Hematopoietic multipotent progenitor cell treated with erythropoietin and hydrocortisone succinate and interleukin-3 and kit ligand, for 8 days (in vitro differentiated cells): Measurements from ENCODE around the gene PRKD1.
A peak's percentile ranks its signal among the peaks of the same experiment; 100 is the strongest.

Experiments
- DNase-seq: peaks from one replicate; pipeline ENCODE4 v3.0.0-alpha.2; 2015

PRKD1 gene

DNA sequence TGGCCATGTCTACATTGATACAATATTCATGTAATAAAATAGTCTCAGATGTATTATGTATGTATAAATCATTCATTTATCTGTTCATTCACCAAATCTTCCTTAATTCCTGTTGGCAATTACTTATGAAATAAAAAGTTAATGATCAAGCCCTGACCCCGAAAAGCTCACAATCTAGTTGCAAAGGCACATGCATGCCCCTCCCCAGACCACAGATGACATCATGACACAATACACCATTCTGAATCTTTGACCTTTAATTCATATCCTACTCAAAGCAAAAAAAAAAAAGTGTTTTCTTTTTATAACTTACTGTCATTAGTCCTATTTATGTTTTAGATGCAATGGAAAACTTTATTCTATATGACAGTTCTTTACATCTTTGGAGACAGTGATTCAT is 346.9 kb downstream of the PRKD1 start:
- DNase-seq = no peak

DNA sequence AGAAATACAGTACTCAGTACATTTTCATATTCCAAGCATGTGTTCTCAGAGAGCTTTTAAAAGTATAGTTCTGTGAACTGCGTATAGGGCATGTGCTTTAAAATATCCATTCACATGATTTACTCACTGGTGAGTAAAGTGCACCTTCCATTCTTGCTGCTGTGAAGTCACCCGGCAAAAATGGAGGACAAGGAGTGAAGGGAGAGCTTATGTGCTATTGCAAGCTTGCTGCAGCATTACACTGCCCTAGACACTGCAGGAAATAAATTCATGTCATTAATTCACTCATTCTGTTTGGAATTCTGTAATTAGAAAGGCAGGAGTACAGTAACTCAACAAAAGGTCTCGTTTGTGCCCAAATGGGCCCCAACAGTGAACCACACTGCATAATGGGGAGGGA is 347.8 kb downstream of the PRKD1 start:
- DNase-seq = no peak

DNA sequence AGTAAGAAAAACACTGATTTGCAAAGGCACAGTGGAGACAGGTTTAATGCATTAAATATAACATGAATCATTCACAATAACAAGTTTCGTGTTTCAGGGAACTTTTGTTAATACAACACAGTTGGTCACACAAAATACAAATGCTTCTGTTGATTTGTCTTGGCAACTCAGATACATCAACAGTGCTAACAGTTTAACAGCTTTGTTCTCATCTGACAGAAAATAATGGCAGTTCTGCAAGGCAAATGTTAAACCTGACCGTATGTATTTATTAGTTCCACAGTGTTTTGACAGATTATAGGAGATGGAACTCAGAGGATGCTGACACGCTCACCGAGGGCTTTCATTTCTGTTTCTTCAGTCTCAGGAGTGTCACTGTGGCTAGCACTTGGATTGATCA is 350.7 kb downstream of the PRKD1 start:
- DNase-seq = no peak

DNA sequence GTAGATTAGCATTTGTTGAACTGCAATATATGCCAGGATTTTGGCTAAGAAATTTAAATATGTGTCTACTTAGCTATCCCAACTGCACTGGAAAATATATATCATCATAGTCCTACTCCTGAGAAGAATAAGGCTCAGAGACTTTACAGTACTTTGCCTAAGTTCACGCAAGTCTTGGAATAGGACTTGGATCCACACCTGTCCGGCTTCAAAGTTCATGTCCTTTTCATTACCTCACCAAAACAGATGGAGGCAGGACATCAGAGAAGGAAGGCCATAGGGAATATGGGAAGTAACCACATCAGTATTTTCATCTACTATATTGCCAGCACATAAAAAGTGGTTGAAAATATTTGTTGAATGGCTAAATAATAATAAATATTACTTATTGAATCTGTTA is 358.5 kb downstream of the PRKD1 start:
- DNase-seq = no peak

DNA sequence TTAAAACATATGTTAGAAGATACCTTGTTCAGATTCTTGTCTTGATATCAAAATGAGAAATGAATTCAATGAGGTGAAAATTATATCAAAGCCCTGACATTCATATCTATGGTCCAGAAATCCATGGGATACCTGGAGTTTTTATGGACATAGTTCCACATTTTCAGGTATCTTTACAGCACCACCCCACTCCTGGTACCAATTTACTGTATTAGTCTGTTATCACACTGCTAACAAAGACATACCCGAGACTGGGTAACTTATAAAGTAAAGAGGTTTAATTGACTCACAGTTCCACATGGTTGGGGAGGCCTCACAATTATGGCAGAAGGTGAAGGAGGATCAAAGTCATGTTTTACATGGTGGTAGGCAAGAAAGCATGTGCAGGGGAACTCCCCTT is 361.5 kb downstream of the PRKD1 start:
- no peak for DNase-seq

DNA sequence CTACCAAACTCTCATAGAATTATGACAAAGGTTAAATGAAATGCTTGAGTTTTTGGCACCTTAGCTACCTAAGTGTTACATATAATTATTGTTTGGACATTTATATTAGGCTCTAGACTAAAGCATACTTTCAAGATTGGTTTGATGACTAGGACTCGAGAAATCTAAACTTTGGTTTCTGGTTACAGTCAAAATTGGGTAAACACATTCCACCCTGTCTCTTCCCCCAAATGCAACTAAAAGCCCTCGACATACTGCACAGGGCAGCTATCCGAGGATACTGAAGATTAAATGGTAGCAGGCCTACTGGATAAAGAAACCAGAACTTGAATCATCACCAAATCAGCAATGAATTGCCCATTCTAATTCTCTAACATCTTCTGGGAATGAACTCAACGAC is 369.1 kb downstream of the PRKD1 start:
- no peak for DNase-seq

DNA sequence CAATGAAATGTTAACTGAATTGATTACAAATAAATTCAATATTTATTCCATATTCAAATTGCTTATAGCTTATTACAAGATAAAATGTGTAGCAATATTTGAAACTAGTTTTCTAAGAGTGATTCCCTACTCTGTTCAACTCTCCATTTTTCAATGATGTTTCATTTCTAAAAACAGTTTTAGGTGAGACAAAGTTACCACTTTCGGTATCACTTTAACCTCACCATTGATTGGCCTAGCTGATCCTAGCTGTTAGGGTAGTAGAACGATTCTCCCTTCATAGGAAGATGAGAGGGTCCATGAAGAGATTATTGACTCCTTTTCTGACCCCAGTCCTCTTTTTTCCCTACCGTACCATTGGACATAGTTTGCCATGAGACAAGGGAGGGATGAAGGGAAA is 373.3 kb downstream of the PRKD1 start:
- no peak for DNase-seq

DNA sequence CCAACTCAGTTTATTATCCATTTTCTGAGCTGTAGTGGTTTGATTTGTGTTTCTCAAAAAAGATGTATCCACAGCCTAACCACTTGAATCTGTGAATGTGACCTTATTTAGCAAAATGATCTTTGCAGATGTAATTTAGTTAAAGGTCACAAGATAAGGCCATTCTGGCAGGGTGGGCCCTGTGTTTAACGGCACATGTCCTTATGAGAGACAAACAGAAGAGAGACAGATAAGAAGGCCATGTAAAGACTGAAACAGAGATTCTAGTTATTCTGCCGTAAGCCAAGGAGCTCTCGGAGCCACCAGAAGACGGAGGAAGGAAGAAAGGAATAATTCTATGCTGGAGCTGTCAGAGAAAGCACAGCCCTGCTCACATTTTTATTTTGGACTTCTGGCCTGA is 374.2 kb downstream of the PRKD1 start:
- no peak for DNase-seq

DNA sequence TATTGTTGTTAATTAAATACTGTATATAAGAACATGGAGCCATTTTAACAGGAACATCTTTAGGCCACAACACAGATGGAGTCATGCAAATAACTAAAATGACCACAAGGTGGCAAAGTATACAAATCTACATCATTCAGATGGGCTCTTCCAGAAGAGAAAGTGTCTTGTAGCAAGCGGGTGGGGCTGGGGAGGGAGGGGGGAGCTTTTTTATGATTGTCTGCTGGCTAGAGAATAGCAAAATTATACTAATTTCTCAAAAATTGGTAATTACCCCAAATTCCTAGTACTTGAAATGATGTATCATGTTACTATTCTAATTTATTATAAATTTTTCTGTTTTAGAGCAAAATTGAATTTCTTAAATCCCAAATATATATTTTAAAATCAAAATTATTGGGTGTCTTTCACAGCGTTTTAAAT is 378.7 kb downstream of the PRKD1 start:
- DNase-seq = peak; percentile 71

DNA sequence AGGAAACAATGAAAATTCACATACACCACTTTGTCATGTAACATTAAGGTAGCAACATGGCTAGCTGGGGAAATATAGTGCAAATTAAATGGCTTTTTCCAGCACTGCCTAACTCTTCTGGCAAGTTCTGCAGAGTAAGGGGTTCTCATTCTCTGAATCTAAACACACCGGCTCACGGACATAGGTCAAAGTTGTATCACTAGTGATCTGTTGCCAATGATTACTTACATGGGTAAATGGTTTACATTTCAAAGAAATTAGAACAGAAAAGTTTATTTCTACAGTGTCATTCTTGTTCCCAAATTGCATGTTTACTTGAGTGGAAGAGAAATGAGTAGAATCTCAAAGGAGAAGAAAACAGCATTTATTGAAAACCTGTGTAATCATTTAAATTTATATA is 381.9 kb downstream of the PRKD1 start:
- DNase-seq = no peak

DNA sequence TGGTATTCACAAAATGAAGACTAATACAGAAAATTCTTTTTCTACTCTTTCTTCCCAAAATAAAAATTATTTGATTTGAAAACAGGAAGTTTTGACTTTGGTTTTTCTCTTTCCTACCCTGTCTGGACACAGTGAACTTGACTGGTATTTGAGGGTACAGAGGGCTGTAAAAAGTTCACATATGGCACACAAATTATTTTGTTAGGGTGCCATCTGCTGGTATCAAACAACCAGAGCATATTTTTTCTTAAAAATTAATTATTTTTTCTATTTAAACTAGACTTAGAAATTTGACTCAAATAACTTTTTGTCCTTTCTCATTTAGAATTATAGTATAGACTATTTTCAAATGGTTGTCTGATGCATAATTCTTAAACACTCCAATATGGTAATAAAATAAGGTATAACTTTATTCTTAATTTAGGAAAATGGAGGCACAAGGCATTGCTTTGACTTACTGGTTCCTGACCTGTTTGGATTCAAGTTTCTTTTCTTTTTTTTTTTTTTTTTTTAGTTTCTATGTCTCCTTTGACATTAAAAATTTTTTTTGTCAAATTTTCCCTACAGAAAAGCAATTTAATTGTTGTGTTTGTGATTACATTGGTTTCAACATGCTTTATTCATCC is 390.6 kb downstream of the PRKD1 start:
- peak; percentile 9 for DNase-seq

DNA sequence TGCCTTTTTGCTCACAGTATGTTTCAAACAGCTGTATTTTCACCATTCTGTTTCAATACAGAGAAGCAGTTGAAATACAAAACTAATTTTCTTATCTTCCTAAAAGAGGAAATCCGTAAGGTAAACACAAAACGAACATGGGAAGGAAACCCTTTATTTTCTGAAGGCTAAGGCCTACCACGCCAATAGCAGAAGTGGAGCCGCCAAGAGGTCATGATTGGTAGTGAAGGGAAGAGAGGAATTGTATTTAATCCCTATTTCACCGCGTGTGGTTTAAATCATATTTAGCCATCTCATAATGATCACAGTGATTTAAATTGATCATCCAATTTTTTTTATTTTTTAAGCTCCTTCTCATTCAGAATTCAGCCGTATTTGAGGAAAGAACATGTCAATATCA is 398.2 kb downstream of the PRKD1 start:
- no peak for DNase-seq

DNA sequence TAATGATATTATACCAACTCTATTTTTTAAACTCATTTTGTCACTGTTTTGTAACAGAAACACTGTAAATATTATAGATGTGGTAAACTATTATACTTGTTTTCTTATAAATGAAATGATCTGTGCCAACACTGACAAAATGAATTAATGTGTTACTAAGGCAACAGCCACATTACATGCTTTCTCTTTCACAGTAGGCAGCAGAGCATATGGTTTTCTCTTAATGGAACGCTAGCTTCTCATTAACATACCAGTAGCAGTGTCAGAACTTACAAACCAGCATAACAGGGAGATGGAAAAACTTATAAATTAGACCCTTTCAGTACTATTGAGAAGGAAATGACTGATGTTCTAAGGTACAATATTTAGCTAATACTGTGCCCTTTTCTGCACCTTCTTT is 398.8 kb downstream of the PRKD1 start:
- no peak for DNase-seq

DNA sequence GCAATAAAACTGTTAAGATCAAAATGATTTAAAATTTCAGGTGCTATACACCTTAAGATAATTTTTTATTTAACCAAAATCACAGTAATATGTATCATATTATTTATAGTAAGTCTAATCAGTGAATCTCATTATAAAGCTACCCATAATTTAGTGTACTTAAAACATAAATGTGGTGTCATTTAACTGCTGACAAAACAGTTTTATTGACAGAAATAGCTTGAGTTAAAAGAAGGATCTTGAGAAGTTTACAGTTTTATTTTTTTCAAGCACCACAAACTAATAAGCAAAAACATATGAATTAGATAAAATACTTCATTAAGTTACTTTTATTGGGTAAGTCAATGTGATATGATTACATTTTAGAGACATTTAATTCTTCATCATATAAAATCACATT is 400.4 kb downstream of the PRKD1 start:
- no peak for DNase-seq
